Astrocyte (in vitro differentiated cells and primary cell): ENCODE data around the gene SLC36A4. TPM values are rescaled to one million over a fixed set of nuclear protein-coding genes. Genes with fewer than 3 reads are reported as not detected.

Experiments used
- DNase-seq: peaks from one replicate; pipeline ENCODE4 v3.0.0-alpha.2; 2010; ENCODE audit warnings: low read depth
- FAIRE-seq: peaks from 2 replicates; lab custom pipeline; 2011; peaks lifted over from hg19 to GRCh38; lab: Jason Lieb, UNC
- H2AFZ ChIP-seq: 2 replicates; pipeline ENCODE4 v1.6.0; 2012; ENCODE audit warnings: low read depth, low read length, inconsistent platforms
- H3K27ac ChIP-seq: 2 replicates; pipeline ENCODE4 v1.5.1; 2011; ENCODE audit warnings: low read depth, low read length, inconsistent platforms
- H3K27me3 ChIP-seq: 2 replicates; pipeline ENCODE4 v1.6.0; 2011; ENCODE audit warnings: low read length, inconsistent platforms; ENCODE audit not compliant: insufficient read depth
- H3K36me3 ChIP-seq: 2 replicates; pipeline ENCODE4 v1.5.1; 2011; ENCODE audit warnings: low read length, inconsistent platforms; ENCODE audit not compliant: insufficient read depth
- H3K4me1 ChIP-seq: 2 replicates; pipeline ENCODE4 v1.5.1; 2011; ENCODE audit warnings: low read length, inconsistent platforms; ENCODE audit not compliant: insufficient read depth
- H3K4me2 ChIP-seq: 2 replicates; pipeline ENCODE4 v1.6.0; 2012; ENCODE audit warnings: low read length, inconsistent platforms
- H3K4me3 ChIP-seq: 2 replicates; pipeline ENCODE4 v1.5.1; 2011; ENCODE audit warnings: low read depth, mild to moderate bottlenecking, low read length, inconsistent platforms; ENCODE audit not compliant: insufficient read depth
- H3K79me2 ChIP-seq: 2 replicates; pipeline ENCODE4 v1.6.0; 2012; ENCODE audit warnings: mild to moderate bottlenecking, low read length, inconsistent platforms; ENCODE audit not compliant: insufficient read depth
- H3K9ac ChIP-seq: 2 replicates; pipeline ENCODE4 v1.6.0; 2012; ENCODE audit warnings: mild to moderate bottlenecking, low read length, inconsistent platforms
- H3K9me3 ChIP-seq: 2 replicates; pipeline ENCODE4 v1.5.1; 2012; ENCODE audit warnings: low read depth, mild to moderate bottlenecking, low read length, inconsistent platforms; ENCODE audit not compliant: insufficient read depth
- H4K20me1 ChIP-seq: 2 replicates; pipeline ENCODE4 v1.6.0; 2012; ENCODE audit warnings: low read length, inconsistent platforms; ENCODE audit not compliant: insufficient read depth
- H3K27ac Mint-ChIP-seq: one replicate; pipeline ENCODE4 v1.8.0; 2021; ENCODE audit warnings: mild to moderate bottlenecking, mixed read lengths; ENCODE audit not compliant: unreplicated experiment
- H3K27me3 Mint-ChIP-seq: one replicate; pipeline ENCODE4 v1.8.0; 2021; ENCODE audit warnings: low read depth, mixed read lengths; ENCODE audit not compliant: unreplicated experiment
- H3K36me3 Mint-ChIP-seq: one replicate; pipeline ENCODE4 v1.8.0; 2021; ENCODE audit warnings: low read depth, mixed read lengths; ENCODE audit not compliant: unreplicated experiment
- H3K4me1 Mint-ChIP-seq: one replicate; pipeline ENCODE4 v1.8.0; 2021; ENCODE audit warnings: low read depth, mixed read lengths; ENCODE audit not compliant: unreplicated experiment
- H3K4me3 Mint-ChIP-seq: one replicate; pipeline ENCODE4 v1.8.0; 2021; ENCODE audit warnings: mild to moderate bottlenecking, moderate library complexity, mixed read lengths; ENCODE audit not compliant: unreplicated experiment
- H3K9me3 Mint-ChIP-seq: one replicate; pipeline ENCODE4 v1.8.0; 2021; ENCODE audit warnings: mild to moderate bottlenecking, mixed read lengths; ENCODE audit not compliant: unreplicated experiment
- EZH2 ChIP-seq: IDR thresholded peaks from 2 replicates; pipeline ENCODE4 v1.6.1; 2012; ENCODE audit warnings: mild to moderate bottlenecking, low read length, inconsistent platforms; ENCODE audit not compliant: insufficient read depth
- total RNA-seq: library from RNA; stranded (reverse); gene quantifications from 2 replicates; pipeline ENCODE4 v1.2.1, GENCODE V29; 2021
- TF ChIP-seq, protein P1 (sequence below): IDR thresholded peaks from 2 replicates; pipeline ENCODE4 v1.5.1; 2011; ENCODE audit warnings: low read depth, mild to moderate bottlenecking, inconsistent platforms, low read length, moderate library complexity; ENCODE audit not compliant: insufficient read depth

The SLC36A4 gene
- total RNA-seq, 1 donor from 2014 or later = 28.3 TPM

DNA sequence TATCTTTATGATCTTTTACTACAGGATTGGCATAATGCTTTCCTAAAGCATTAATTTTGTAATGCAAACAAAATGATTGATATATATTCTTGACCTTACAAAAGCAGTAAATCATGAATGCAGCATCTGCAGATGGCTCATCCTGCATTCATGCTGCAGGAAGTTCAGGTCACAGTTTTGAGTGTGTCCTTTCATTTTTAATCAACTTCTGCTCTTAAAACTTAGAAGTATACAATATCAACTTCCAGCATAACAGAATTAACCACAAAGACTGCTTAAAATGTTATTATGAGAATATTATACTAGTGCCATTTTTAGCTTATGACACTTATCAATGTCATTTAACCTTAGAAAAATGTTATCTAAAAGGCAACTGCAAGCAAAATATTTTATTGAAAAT lies 54.0 kb downstream of the SLC36A4 start:
- H3K4me1 Mint-ChIP-seq = peaks cover 5% of the 10 kb centered on the region
- H3K4me3 Mint-ChIP-seq = no peak overlapping the region
- FAIRE-seq (no peak), DNase-seq (no peak)
- H3K27ac Mint-ChIP-seq = no peak overlapping the region
- TF ChIP-seq, protein P1, sequence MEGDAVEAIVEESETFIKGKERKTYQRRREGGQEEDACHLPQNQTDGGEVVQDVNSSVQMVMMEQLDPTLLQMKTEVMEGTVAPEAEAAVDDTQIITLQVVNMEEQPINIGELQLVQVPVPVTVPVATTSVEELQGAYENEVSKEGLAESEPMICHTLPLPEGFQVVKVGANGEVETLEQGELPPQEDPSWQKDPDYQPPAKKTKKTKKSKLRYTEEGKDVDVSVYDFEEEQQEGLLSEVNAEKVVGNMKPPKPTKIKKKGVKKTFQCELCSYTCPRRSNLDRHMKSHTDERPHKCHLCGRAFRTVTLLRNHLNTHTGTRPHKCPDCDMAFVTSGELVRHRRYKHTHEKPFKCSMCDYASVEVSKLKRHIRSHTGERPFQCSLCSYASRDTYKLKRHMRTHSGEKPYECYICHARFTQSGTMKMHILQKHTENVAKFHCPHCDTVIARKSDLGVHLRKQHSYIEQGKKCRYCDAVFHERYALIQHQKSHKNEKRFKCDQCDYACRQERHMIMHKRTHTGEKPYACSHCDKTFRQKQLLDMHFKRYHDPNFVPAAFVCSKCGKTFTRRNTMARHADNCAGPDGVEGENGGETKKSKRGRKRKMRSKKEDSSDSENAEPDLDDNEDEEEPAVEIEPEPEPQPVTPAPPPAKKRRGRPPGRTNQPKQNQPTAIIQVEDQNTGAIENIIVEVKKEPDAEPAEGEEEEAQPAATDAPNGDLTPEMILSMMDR = no peak
- TF ChIP-seq EZH2 = no peak
- H3K27me3 Mint-ChIP-seq = no peaks in the 10 kb centered on the region
- peak overlapping the region; percentile 6 for H3K4me2 ChIP-seq
- no peaks in the 10 kb centered on the region for H3K27me3 ChIP-seq
- H3K36me3 ChIP-seq = peaks cover 4% of the 10 kb centered on the region
- H2AFZ ChIP-seq = no peak overlapping the region
- no peaks in the 10 kb centered on the region for H3K79me2 ChIP-seq
- no peak overlapping the region for H3K27ac ChIP-seq
- H3K4me1 ChIP-seq = peaks cover 8% of the 10 kb centered on the region
- H3K9ac ChIP-seq = no peak overlapping the region
- no peaks in the 10 kb centered on the region for H3K9me3 Mint-ChIP-seq
- H3K36me3 Mint-ChIP-seq = no peaks in the 10 kb centered on the region
- no peaks in the 10 kb centered on the region for H4K20me1 ChIP-seq
- no peaks in the 10 kb centered on the region for H3K9me3 ChIP-seq
- H3K4me3 ChIP-seq = no peak overlapping the region

DNA sequence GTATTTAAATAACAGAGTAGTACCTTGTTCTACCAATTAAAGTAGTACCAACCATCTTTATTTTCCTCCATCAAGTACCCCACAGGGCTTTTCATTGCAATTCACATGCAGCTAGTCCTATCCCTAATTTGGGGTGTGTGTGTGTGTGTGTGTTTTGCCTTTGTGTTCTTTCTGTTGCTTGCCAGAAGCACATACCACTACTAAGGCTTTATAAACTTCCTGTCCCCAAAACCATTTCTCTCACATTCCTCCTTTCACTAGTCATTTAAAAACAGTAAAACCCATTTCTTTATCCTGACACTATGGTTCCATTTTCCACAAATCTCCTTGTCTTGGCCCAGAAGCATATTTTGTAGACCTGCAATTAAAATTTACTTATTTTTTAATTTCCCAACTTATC lies 54.6 kb downstream of the SLC36A4 start:
- no peak for TF ChIP-seq EZH2
- TF ChIP-seq, protein P1 = no peak
- H3K4me1 Mint-ChIP-seq = peaks cover 5% of the 10 kb centered on the region
- peaks cover 8% of the 10 kb centered on the region for H3K4me1 ChIP-seq
- no peaks in the 10 kb centered on the region for H4K20me1 ChIP-seq
- peaks cover 4% of the 10 kb centered on the region for H3K36me3 ChIP-seq
- no peaks in the 10 kb centered on the region for H3K27me3 Mint-ChIP-seq
- H3K27ac ChIP-seq = no peak overlapping the region
- H2AFZ ChIP-seq = no peak overlapping the region
- H3K27me3 ChIP-seq = no peaks in the 10 kb centered on the region
- no peaks in the 10 kb centered on the region for H3K9me3 Mint-ChIP-seq
- H3K9me3 ChIP-seq = no peaks in the 10 kb centered on the region
- no peak overlapping the region for H3K4me3 Mint-ChIP-seq
- no peaks in the 10 kb centered on the region for H3K79me2 ChIP-seq
- peak overlapping the region; percentile 6 for H3K4me2 ChIP-seq
- no peak overlapping the region for H3K9ac ChIP-seq
- H3K36me3 Mint-ChIP-seq = no peaks in the 10 kb centered on the region
- FAIRE-seq = no peak
- no peak overlapping the region for H3K4me3 ChIP-seq
- no peak overlapping the region for H3K27ac Mint-ChIP-seq
- peak; percentile 70 for DNase-seq

DNA sequence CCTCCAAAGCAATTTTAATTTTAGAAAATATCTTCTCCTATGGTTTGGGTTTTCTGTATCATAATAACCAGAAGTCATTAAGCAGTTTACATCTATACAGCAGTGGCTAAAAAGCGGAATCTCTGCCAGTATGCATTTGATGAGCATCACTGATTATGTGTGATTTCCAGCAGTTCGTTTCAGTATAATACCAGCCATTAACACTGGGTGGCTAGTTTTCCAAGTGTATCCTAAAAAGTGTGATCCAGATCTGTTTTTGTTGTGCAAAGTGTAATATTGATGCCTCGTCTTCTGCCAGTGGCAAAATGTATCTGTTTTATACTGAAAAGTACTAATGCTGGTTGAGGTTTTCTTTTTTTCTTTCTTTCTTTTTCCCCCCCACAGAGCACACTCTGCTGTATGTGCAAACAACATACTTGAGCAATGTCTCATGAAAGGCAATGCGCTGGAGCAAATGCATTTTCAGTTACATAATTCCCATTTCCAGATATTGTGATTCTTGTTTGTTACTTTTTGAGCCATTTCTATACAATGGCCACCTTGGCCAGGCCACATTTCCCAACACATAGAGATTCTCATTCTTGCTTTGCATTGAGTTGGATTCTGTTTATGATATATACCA lies 64.2 kb downstream of the SLC36A4 start:
- FAIRE-seq (no peak), DNase-seq (peak; percentile 62)
- no peaks in the 10 kb centered on the region for H3K27me3 Mint-ChIP-seq
- H3K4me3 ChIP-seq = no peak overlapping the region
- H3K36me3 Mint-ChIP-seq = peaks cover 3% of the 10 kb centered on the region
- no peak overlapping the region for H3K9ac ChIP-seq
- peaks cover 19% of the 10 kb centered on the region for H3K4me1 Mint-ChIP-seq
- H3K4me1 ChIP-seq = peaks cover 3% of the 10 kb centered on the region
- no peaks in the 10 kb centered on the region for H4K20me1 ChIP-seq
- H3K27ac Mint-ChIP-seq = peak overlapping the region; percentile 30
- H3K79me2 ChIP-seq = no peaks in the 10 kb centered on the region
- peak overlapping the region; percentile 12 for H3K27ac ChIP-seq
- H3K4me3 Mint-ChIP-seq = no peak overlapping the region
- no peak overlapping the region for H2AFZ ChIP-seq
- H3K4me2 ChIP-seq = peak overlapping the region; percentile 60
- no peaks in the 10 kb centered on the region for H3K27me3 ChIP-seq
- no peaks in the 10 kb centered on the region for H3K36me3 ChIP-seq
- H3K9me3 Mint-ChIP-seq = no peaks in the 10 kb centered on the region
- no peaks in the 10 kb centered on the region for H3K9me3 ChIP-seq
- TF ChIP-seq EZH2 = no peak
- TF ChIP-seq, protein P1 = no peak
